SK-N-MC (cell line): ENCODE measurements around the gene CMTR1.

Experiments used
- DNase-seq: peaks from one replicate; pipeline ENCODE4 v3.0.0-alpha.2; 2011; ENCODE audit warnings: low read depth, low spot score
- H3K27ac ChIP-seq: fragments of 200-600 bp; sonication (generic); 2 replicates; pipeline ENCODE4 v1.5.1; 2016; ENCODE audit warnings: mixed run types
- H3K36me3 ChIP-seq: fragments of 200-600 bp; sonication (generic); 2 replicates; pipeline ENCODE4 v1.6.1; 2017; ENCODE audit warnings: antibody characterized with exemption, low read length, mixed read lengths; ENCODE audit not compliant: insufficient read depth
- H3K4me3 ChIP-seq: fragments of 200-600 bp; sonication (generic); 2 replicates; pipeline ENCODE4 v1.5.1; 2016
- H3K9ac ChIP-seq: fragments of 200-600 bp; sonication (generic); 2 replicates; pipeline ENCODE4 v1.8.0; 2017; ENCODE audit warnings: mixed run types, mixed read lengths; ENCODE audit not compliant: insufficient read length
- H3K9me3 ChIP-seq: fragments of 200-600 bp; sonication (generic); 2 replicates; pipeline ENCODE4 v1.6.1; 2017; ENCODE audit warnings: low read depth, mild to moderate bottlenecking, antibody characterized with exemption, low read length, moderate library complexity, mixed read lengths
- EZH2 ChIP-seq: fragments of 200-600 bp; sonication (generic); IDR thresholded peaks from one replicate; pipeline ENCODE4 v1.6.1; 2017; ENCODE audit warnings: antibody characterized with exemption
- FOXP2 ChIP-seq: optimal IDR thresholded peaks from 2 replicates; pipeline ENCODE3; 2011; ENCODE audit warnings: mild to moderate bottlenecking, moderate library complexity; ENCODE audit not compliant: insufficient read depth; ENCODE audit errors: extremely low read length, control extremely low read depth
- POLR2AphosphoS5 ChIP-seq: IDR thresholded peaks from 2 replicates; pipeline ENCODE4 v1.6.1; 2012; ENCODE audit warnings: mild to moderate bottlenecking, low read depth, low read length, borderline replicate concordance

The CMTR1 gene

GRCh38 chr6:37522836-37523235 is 89.8 kb downstream of the CMTR1 start:
- no peak for DNase-seq
- Histone ChIP-seq H3K9ac (no peak overlapping the region), H3K9me3 (no peaks in the 10 kb centered on the region), H3K27ac (no peak overlapping the region), H3K4me3 (no peak overlapping the region), H3K36me3 (no peaks in the 10 kb centered on the region)
- no peak for TF ChIP-seq FOXP2
- TF ChIP-seq POLR2AphosphoS5, result no peak
- TF ChIP-seq EZH2, result no peak

- H3K9ac ChIP-seq, result no peak overlapping the region
- H3K9me3 ChIP-seq, result no peaks in the 10 kb centered on the region
- no peaks in the 10 kb centered on the region for H3K36me3 ChIP-seq
- no peak for DNase-seq
- H3K27ac ChIP-seq, result no peak overlapping the region
- H3K4me3 ChIP-seq, result no peak overlapping the region
- TF ChIP-seq POLR2AphosphoS5 (no peak), EZH2 (no peak), FOXP2 (no peak)
Measured at GRCh38 chr6:37523412-37523811, 90.4 kb downstream of the CMTR1 start.

- H3K9ac ChIP-seq, result no peak overlapping the region
- no peak for DNase-seq
Measured at GRCh38 chr6:37524025-37524969, 91.3 kb downstream of the CMTR1 start.

GRCh38 chr6:37524970-37525318 is 91.9 kb downstream of the CMTR1 start:
- no peak overlapping the region for H3K9ac ChIP-seq
- no peak overlapping the region for H3K27ac ChIP-seq
- H3K4me3 ChIP-seq, result no peak overlapping the region
- no peak for DNase-seq
- no peaks in the 10 kb centered on the region for H3K36me3 ChIP-seq
- TF ChIP-seq FOXP2, result no peak
- TF ChIP-seq POLR2AphosphoS5, result no peak
- no peak for TF ChIP-seq EZH2
- no peaks in the 10 kb centered on the region for H3K9me3 ChIP-seq

More at GRCh38 chr6:37524025-37524969, 91.3 kb downstream of the CMTR1 start:
- Histone ChIP-seq H3K4me3 (no peak overlapping the region), H3K9me3 (no peaks in the 10 kb centered on the region), H3K36me3 (no peaks in the 10 kb centered on the region), H3K27ac (no peak overlapping the region)
- TF ChIP-seq POLR2AphosphoS5, result no peak
- no peak for TF ChIP-seq FOXP2
- TF ChIP-seq EZH2, result no peak

GRCh38 chr6:37525460-37526357 is 92.7 kb downstream of the CMTR1 start:
- Histone ChIP-seq H3K36me3 (no peaks in the 10 kb centered on the region), H3K9me3 (no peaks in the 10 kb centered on the region), H3K9ac (no peak overlapping the region), H3K27ac (no peak overlapping the region), H3K4me3 (no peak overlapping the region)
- no peak for DNase-seq
- TF ChIP-seq EZH2 (no peak), FOXP2 (no peak), POLR2AphosphoS5 (no peak)

- no peak for DNase-seq
- Histone ChIP-seq H3K4me3 (no peak overlapping the region), H3K9ac (no peak overlapping the region), H3K36me3 (no peaks in the 10 kb centered on the region), H3K27ac (no peak overlapping the region), H3K9me3 (no peaks in the 10 kb centered on the region)
- TF ChIP-seq POLR2AphosphoS5, result no peak
- TF ChIP-seq FOXP2, result no peak
- no peak for TF ChIP-seq EZH2
Measured at GRCh38 chr6:37528541-37528940, 95.5 kb downstream of the CMTR1 start.

- DNase-seq, result no peak
- Histone ChIP-seq H3K36me3 (no peaks in the 10 kb centered on the region), H3K9me3 (no peaks in the 10 kb centered on the region), H3K9ac (no peak overlapping the region), H3K27ac (no peak overlapping the region), H3K4me3 (no peak overlapping the region)
- no peak for TF ChIP-seq FOXP2
- no peak for TF ChIP-seq EZH2
- no peak for TF ChIP-seq POLR2AphosphoS5
Measured at GRCh38 chr6:37530297-37530696, 97.3 kb downstream of the CMTR1 start.

GRCh38 chr6:37531026-37531425 is 98.0 kb downstream of the CMTR1 start:
- no peak for TF ChIP-seq POLR2AphosphoS5
- Histone ChIP-seq H3K9me3 (no peaks in the 10 kb centered on the region), H3K27ac (no peak overlapping the region), H3K9ac (no peak overlapping the region), H3K4me3 (no peak overlapping the region), H3K36me3 (no peaks in the 10 kb centered on the region)
- no peak for DNase-seq
